OCI-LY1 (cell line): ENCODE measurements around the gene SMIM43.

Source experiments
- H2AFZ ChIP-seq: fragments of 200-600 bp; sonication (generic), shearing (Covaris generic); 2 replicates; pipeline ENCODE4 v1.6.0; 2014; ENCODE audit warnings: antibody characterized with exemption, mild to moderate bottlenecking, low read length
- H3F3A ChIP-seq: fragments of 200-600 bp; sonication (generic), shearing (Covaris generic); 2 replicates; pipeline ENCODE4 v1.6.0; 2014; ENCODE audit warnings: mild to moderate bottlenecking, antibody characterized with exemption, low read length, moderate library complexity; ENCODE audit not compliant: insufficient read depth
- H3K27ac ChIP-seq: fragments of 200-600 bp; sonication (generic); 2 replicates; pipeline ENCODE4 v1.5.1; 2014; ENCODE audit warnings: low read length, mixed run types, mild to moderate bottlenecking, low read depth; ENCODE audit not compliant: poor library complexity, severe bottlenecking
- H3K27me3 ChIP-seq: fragments of 200-600 bp; sonication (generic); 2 replicates; pipeline ENCODE4 v1.6.0; 2014; ENCODE audit warnings: antibody characterized with exemption, mild to moderate bottlenecking, low read length, moderate library complexity; ENCODE audit not compliant: insufficient read depth
- H3K36me3 ChIP-seq: fragments of 200-600 bp; sonication (generic); 2 replicates; pipeline ENCODE4 v1.6.1; 2014; ENCODE audit warnings: mild to moderate bottlenecking, antibody characterized with exemption, low read length, moderate library complexity, mixed read lengths; ENCODE audit not compliant: insufficient read depth
- H3K4me1 ChIP-seq: fragments of 200-600 bp; sonication (generic); 2 replicates; pipeline ENCODE4 v1.5.1; 2014; ENCODE audit warnings: mild to moderate bottlenecking, low read length, moderate library complexity; ENCODE audit not compliant: insufficient read depth, severe bottlenecking
- H3K4me2 ChIP-seq: fragments of 200-600 bp; sonication (generic), shearing (Covaris generic); 2 replicates; pipeline ENCODE4 v1.6.1; 2014; ENCODE audit warnings: low read length
- H3K4me3 ChIP-seq: fragments of 200-600 bp; sonication (generic); 2 replicates; pipeline ENCODE4 v1.5.1; 2014; ENCODE audit warnings: low read length, low read depth, mild to moderate bottlenecking, mixed read lengths; ENCODE audit not compliant: poor library complexity, severe bottlenecking
- H3K79me2 ChIP-seq: fragments of 200-600 bp; shearing (Covaris generic); 2 replicates; pipeline ENCODE4 v1.6.1; 2016; ENCODE audit warnings: mixed run types, low read length, mixed read lengths; ENCODE audit not compliant: insufficient read depth
- H3K9ac ChIP-seq: fragments of 200-600 bp; sonication (generic), shearing (Covaris generic); 2 replicates; pipeline ENCODE4 v1.6.1; 2014; ENCODE audit warnings: mild to moderate bottlenecking, low read length, mixed read lengths
- H3K9me2 ChIP-seq: fragments of 200-600 bp; sonication (generic), shearing (Covaris generic); 2 replicates; pipeline ENCODE4 v1.6.1; 2014; ENCODE audit warnings: low read depth, mild to moderate bottlenecking, low read length, mixed read lengths
- H3K9me3 ChIP-seq: fragments of 200-600 bp; shearing (Covaris generic); 2 replicates; pipeline ENCODE4 v1.6.1; 2014; ENCODE audit warnings: low read length, mixed read lengths
- H4K20me1 ChIP-seq: fragments of 200-600 bp; sonication (generic), shearing (Covaris generic); 2 replicates; pipeline ENCODE4 v1.6.0; 2016; ENCODE audit warnings: mild to moderate bottlenecking, low read length; ENCODE audit not compliant: insufficient read depth
- CTCF ChIP-seq: fragments of 200-600 bp; sonication (generic), shearing (Covaris generic); IDR thresholded peaks from 2 replicates; pipeline ENCODE4 v1.5.1; 2017; ENCODE audit warnings: mild to moderate bottlenecking, antibody characterized with exemption, low read length, moderate library complexity, mixed read lengths
- EZH2 ChIP-seq: fragments of 200-600 bp; sonication (generic), shearing (Covaris generic); IDR thresholded peaks from 2 replicates; pipeline ENCODE4 v1.8.0; 2017; ENCODE audit warnings: borderline replicate concordance, mixed run types, mild to moderate bottlenecking, antibody characterized with exemption, low read length, moderate library complexity, mixed read lengths

SMIM43 gene

DNA sequence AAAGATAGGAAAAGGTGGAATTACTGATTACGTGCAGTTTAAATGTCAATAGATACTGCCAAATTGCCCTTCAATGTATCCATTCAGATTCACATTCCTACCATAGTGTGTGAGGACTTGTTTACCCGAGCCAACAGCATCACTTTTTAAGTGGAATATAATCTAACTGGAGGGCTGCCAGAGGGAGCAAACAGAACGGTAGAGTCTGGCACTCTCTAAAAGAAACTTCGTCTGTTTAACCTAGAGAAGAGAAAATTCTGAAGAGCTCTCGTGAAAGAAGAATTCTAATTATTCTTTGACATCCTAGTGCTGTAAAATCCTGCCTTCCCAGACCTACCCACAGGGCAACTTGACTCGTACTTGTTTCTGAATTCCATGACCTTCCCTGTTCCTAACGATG is 23.2 kb downstream of the SMIM43 start:
- Histone ChIP-seq H2AFZ (no peak overlapping the region), H3K79me2 (no peaks in the 10 kb centered on the region), H3K9me2 (no peaks in the 10 kb centered on the region), H4K20me1 (no peaks in the 10 kb centered on the region), H3K4me1 (no peaks in the 10 kb centered on the region), H3K9me3 (no peaks in the 10 kb centered on the region), H3K36me3 (no peaks in the 10 kb centered on the region), H3K27me3 (no peaks in the 10 kb centered on the region), H3K27ac (no peak overlapping the region), H3K9ac (no peak overlapping the region), H3F3A (no peaks in the 10 kb centered on the region), H3K4me2 (no peak overlapping the region), H3K4me3 (no peak overlapping the region)
- TF ChIP-seq EZH2 (no peak), CTCF (no peak)

DNA sequence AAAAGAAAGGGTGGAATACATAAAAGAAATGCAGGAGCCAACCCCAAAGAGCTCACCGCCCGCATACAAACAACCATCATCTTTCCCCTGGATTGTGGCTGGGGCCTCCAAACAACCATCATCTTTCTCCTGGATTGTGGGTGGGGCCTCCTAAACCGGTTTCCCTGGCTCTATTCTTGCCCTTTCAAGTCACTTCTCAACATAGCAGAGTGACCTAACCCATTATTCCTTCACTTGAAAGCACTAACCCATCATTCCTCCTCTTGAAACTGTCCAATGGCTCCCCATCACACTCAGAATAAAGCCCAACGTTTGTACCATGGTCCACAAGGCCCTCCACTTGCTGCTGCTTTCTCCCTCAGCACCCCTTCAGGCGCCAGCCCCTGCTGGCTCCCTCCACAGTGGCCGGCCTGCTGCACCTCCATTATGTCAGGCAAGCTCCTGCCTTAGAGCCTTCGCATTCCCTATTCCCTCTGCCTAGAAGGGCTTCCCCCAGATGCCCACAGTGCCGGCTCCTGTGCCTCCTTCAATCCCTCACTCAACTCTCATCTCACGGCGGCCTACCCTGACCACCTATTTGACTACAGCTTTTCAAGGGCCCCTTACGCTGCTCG is 24.1 kb downstream of the SMIM43 start:
- no peak overlapping the region for H3K9ac ChIP-seq
- H3K36me3 ChIP-seq, result no peaks in the 10 kb centered on the region
- TF ChIP-seq EZH2 (no peak), CTCF (no peak)

GRCh38 chr4:121739575-121739974 is 25.4 kb downstream of the SMIM43 start:
- no peaks in the 10 kb centered on the region for H3K9me3 ChIP-seq
- no peaks in the 10 kb centered on the region for H3K79me2 ChIP-seq
- H3K9ac ChIP-seq, result no peak overlapping the region
- H4K20me1 ChIP-seq, result no peaks in the 10 kb centered on the region
- H3K4me1 ChIP-seq, result no peaks in the 10 kb centered on the region
- no peak overlapping the region for H2AFZ ChIP-seq
- no peak overlapping the region for H3K4me2 ChIP-seq
- no peak overlapping the region for H3K27ac ChIP-seq
- H3K9me2 ChIP-seq, result no peaks in the 10 kb centered on the region
- H3K36me3 ChIP-seq, result no peaks in the 10 kb centered on the region
- H3K4me3 ChIP-seq, result no peak overlapping the region
- TF ChIP-seq EZH2 (no peak), CTCF (no peak)
- no peaks in the 10 kb centered on the region for H3K27me3 ChIP-seq
- H3F3A ChIP-seq, result no peaks in the 10 kb centered on the region

More for the DNA sequence above, 24.1 kb downstream of the SMIM43 start:
- Histone ChIP-seq H3K4me3 (no peak overlapping the region), H2AFZ (no peak overlapping the region), H3K27me3 (no peaks in the 10 kb centered on the region), H3F3A (no peaks in the 10 kb centered on the region), H3K79me2 (no peaks in the 10 kb centered on the region), H3K9me3 (no peaks in the 10 kb centered on the region), H3K4me2 (no peak overlapping the region), H3K27ac (no peak overlapping the region), H4K20me1 (no peaks in the 10 kb centered on the region), H3K9me2 (no peaks in the 10 kb centered on the region), H3K4me1 (no peaks in the 10 kb centered on the region)
